GM12875 (cell line): ENCODE results near the gene TOR1A.

ENCODE experiments used
- H3K4me3 ChIP-seq: one replicate; pipeline ENCODE4 v1.5.1; 2011; ENCODE audit warnings: low read depth, low read length, control low read depth
- TF ChIP-seq, protein P1 (sequence below): IDR thresholded peaks from 2 replicates; pipeline ENCODE4 v1.5.1; 2011; ENCODE audit warnings: low read depth, mild to moderate bottlenecking, control low read depth, inconsistent platforms, low read length, moderate library complexity, borderline replicate concordance; ENCODE audit not compliant: insufficient read depth

TOR1A gene

DNA sequence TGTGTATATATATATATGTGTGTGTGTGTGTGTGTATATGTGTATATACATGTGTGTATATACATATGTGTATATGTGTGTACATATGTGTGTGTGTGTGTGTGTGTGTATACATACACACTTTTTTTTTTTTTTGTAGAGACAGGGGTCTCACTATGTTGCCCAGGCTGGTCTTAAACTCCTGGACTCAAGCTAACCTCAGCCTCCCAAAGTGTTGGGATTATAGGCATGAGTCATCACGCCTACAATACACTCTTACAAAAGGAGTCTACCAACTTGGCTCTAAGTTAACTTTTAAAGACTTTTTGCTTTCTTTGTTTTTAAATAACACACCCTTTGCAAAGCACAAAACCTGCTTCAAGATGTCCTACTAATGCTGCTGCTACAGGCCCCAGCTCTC lies 9.0 kb upstream of the TOR1A start:
- no peak overlapping the region for H3K4me3 ChIP-seq
- TF ChIP-seq, protein P1, sequence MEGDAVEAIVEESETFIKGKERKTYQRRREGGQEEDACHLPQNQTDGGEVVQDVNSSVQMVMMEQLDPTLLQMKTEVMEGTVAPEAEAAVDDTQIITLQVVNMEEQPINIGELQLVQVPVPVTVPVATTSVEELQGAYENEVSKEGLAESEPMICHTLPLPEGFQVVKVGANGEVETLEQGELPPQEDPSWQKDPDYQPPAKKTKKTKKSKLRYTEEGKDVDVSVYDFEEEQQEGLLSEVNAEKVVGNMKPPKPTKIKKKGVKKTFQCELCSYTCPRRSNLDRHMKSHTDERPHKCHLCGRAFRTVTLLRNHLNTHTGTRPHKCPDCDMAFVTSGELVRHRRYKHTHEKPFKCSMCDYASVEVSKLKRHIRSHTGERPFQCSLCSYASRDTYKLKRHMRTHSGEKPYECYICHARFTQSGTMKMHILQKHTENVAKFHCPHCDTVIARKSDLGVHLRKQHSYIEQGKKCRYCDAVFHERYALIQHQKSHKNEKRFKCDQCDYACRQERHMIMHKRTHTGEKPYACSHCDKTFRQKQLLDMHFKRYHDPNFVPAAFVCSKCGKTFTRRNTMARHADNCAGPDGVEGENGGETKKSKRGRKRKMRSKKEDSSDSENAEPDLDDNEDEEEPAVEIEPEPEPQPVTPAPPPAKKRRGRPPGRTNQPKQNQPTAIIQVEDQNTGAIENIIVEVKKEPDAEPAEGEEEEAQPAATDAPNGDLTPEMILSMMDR: no peak

DNA sequence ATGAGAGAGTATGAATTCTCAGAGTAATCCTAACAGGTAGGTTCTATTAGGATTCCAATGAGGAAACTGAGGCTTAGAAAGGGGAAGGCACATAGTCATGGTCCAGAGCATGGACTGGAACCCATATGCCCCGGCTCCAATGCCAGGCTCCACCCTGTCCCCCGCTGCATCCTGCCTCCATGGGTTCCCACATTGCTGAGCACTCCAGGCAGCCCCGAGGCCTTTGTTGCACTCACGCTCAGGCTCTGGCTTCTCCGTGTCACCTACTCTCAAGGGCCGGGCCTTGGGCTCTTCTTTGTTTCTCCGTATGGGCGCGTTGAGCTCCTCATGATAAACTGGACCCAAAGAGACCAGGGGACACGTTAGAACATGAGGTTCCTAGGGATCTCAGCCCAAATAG lies 5.0 kb upstream of the TOR1A start:
- H3K4me3 ChIP-seq: no peak overlapping the region
- TF ChIP-seq, protein P1: no peak

DNA sequence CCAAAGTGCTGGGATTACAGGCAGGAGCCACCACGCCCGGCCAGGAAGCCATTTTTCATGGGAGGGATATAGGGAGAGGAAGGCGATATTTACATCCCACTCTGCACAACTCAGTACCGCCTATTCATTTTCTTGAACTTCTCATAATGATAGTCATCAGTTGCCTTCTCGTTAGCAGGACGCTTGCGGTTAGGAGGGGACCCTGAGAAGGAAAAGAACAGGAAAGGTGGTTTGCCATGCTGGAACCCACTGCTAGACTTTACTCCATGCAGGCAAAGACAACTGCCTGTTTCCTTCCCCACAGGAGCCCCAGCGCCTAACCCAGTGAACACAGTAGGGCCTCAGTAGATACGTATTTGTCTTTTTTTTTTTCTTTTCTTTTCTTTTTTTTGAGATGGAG lies 4.1 kb upstream of the TOR1A start:
- TF ChIP-seq, protein P1: no peak
- no peak overlapping the region for H3K4me3 ChIP-seq

DNA sequence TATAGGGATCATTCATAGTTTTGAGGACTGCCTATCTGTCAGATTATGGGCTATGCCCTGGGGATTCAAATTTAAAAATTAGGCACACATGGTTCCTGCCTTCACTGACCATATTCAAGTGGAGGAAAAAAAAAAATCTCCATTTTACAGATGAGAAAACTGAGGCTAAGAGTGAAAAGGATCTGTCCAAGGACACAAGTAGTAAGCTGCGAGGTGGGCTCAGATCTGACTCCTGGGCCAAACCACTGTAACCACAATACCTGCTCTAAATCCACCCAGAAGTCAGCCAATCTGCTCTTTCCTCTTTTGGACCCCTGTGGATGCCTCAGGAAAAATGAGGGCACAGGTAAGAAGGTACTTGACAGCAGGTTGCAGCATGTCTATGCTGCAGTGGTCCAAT lies 2.8 kb upstream of the TOR1A start:
- TF ChIP-seq, protein P1: no peak

DNA sequence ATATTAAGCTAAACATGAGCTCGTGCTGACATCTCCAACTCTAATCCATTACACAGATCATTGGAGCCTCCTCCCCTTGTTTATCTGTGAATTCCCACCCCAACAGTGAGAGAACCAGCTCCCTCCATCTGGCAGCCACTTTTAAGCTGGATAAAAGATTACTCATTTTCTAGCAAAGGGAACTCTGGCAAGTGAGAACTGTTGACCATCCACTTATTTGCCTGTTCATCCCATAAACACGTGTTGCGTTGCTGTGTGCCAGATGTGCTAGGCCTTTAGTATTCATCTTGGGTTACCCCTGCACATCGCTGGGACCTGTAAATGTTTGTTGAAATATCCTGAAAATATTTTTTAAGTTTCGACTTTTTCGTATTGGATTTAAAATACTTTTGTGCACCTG lies 2.4 kb upstream of the TOR1A start:
- no peak overlapping the region for H3K4me3 ChIP-seq
- TF ChIP-seq, protein P1: no peak

More for the DNA sequence above, 2.8 kb upstream of the TOR1A start:
- no peak overlapping the region for H3K4me3 ChIP-seq

DNA sequence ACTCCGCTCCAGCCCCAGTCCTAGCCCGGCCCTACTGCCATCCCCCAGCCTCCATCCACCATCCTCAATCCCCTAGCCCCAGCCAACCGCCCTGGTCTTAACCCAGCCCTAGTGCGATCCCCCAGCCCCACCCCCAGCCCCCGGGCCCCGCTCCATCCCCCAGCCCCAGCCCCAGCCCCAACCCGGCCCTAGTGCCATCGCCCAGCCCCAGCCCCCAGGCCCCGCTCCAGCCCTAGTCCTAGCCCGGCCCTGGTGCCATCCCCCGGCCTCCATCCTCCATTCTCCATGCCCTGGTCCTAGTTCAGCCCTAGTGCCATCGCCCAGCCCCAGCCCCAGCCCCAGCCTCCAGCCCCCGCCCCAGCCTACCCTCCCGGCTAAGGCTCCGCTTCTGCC lies 398 bp downstream of the TOR1A start:
- TF ChIP-seq, protein P1: no peak
- H3K4me3 ChIP-seq: peak overlapping the region; percentile 91

DNA sequence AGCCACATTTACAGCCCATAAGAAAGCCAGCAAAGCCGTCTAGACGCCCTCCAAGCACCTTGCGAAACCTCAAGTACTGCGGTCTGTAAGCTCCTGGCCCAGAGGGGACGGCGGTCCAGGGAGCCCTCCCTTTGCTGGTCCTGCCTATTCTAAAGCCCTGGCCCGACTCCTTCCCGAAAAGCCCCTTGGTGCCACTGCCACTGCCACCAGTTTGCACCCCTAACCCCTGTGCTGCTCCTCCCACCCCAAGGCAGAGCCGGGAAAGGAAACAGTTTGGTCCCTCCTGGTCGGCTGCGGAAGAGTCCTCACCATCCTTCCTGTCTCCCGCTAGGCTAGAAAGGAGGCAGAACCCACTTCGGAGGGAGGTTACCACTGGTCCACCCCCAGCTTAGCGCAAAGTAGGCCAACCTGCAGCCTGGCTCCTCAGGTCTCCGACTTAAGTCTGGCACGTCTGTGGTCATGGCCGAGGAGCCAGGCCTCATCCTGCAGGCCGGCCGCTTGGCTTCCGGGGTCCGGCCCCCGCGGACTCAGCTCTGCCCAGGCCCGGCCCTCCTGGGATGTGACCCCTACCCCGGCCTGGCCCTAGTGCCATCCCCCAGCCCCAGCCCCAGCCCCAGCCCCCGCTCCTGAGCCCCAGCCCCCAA lies 916 bp downstream of the TOR1A start:
- H3K4me3 ChIP-seq: peak overlapping the region; percentile 91
- TF ChIP-seq, protein P1: no peak
